Heart left ventricle (tissue), 13 donors: ENCODE measurements around the gene SUN1.

Experiments
- POLR2A ChIP-seq, 2 donors: fragments of 450-650 bp; IDR thresholded peaks; one replicate each; pipeline ENCODE4 v1.6.1; 2017; ENCODE audit warnings: antibody characterized with exemption in 2 of 2, mild to moderate bottlenecking in 2 of 2, moderate library complexity in 2 of 2
- TF ChIP-seq, protein P1 (sequence below), 12 donors: fragments of 200-600 bp; sonication (generic) in 4 of 12; IDR thresholded peaks; one replicate each; pipeline versions ENCODE4 v1.5.0 to v1.8.0; 2018 to 2022; ENCODE audit warnings: antibody characterized with exemption in 12 of 12, mild to moderate bottlenecking in 5 of 12
- donor health status: ischemic (EF 13 %, LVEDD 7.1; RV severe dilation, severe dysfunction).
- donor health status: DM: no; HTN: yes; CAD: no.
- donor health status: DM: no; HTN: no; CAD: no.
- donor health status: ischemic (EF 25% LVEDD 6.9; RV normal size, moderate dysfunction).
- donor health status: ischemic (EF 25% LVEDD 5.7; RV mildly dilated, moderate dysfunction).
- donor health status: ischemic (EF 35%, LVEDD 5.7; RV mildly dilated, moderate dysfunction).
- donor health status: nonischemic (EF 11% LVEDD 7.7; RV severe dilation, severe dysfunction).
- donor health status: DM: yes; HTN: yes; CAD: no.
- donor health status: PGD.
- donor health status: ischemic (EF 29% LVEDD 5.4; RV normal size, mild dysfunction).
- donor health status: nonischemic (EF 23%, LVEDD 6.1; RV moderate dilation, normal function).

DNA sequence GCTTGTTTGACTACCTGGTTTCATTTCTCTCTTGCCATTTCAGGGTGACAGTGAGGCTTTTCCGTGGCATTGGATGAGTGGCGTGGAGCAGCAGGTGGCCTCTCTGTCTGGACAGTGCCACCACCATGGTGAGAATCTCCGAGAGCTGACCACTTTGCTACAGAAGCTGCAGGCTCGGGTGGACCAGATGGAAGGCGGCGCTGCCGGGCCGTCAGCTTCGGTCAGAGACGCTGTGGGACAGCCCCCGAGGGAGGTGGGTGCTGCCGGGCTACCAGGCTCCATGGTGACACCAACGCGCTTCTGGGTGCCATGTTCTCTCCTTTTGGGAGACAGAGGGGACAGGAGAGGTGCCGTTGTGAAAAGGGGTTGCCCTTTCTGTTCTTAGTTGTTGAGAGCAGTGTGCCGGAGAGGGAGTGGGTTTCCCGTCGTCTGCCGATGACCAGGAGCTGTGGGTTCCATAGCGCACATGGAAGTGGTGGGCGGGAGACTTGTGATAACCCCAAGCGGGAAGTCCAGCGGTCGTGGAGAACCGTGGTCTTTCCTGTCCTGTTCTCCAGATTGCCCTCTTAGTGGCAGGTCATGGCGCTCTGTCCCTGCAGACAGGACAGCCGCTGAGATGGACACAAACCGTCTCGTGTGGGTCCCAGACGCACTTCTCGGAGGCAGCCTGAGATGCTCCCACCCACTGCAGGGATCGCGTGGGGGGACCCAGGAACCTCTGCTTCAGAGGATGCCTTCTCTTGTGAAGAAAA, 21.3 kb downstream of the SUN1 start:
- no peak for TF ChIP-seq POLR2A (IDR thresholded peaks at IDR 0.05)
- TF ChIP-seq, protein P1, sequence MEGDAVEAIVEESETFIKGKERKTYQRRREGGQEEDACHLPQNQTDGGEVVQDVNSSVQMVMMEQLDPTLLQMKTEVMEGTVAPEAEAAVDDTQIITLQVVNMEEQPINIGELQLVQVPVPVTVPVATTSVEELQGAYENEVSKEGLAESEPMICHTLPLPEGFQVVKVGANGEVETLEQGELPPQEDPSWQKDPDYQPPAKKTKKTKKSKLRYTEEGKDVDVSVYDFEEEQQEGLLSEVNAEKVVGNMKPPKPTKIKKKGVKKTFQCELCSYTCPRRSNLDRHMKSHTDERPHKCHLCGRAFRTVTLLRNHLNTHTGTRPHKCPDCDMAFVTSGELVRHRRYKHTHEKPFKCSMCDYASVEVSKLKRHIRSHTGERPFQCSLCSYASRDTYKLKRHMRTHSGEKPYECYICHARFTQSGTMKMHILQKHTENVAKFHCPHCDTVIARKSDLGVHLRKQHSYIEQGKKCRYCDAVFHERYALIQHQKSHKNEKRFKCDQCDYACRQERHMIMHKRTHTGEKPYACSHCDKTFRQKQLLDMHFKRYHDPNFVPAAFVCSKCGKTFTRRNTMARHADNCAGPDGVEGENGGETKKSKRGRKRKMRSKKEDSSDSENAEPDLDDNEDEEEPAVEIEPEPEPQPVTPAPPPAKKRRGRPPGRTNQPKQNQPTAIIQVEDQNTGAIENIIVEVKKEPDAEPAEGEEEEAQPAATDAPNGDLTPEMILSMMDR (IDR thresholded peaks at IDR 0.05) = no peak
